ENCODE data around the gene IQGAP2. TPM values are rescaled to one million over a fixed set of nuclear protein-coding genes. Genes with fewer than 3 reads are reported as not detected.

Gene IQGAP2
- total and polyA plus RNA-seq, 2 of the 8 experiments (the other 6 are each of a cell fraction or from before 2014, with no cell fraction given) = 19.7 to 66.0 TPM

DNA sequence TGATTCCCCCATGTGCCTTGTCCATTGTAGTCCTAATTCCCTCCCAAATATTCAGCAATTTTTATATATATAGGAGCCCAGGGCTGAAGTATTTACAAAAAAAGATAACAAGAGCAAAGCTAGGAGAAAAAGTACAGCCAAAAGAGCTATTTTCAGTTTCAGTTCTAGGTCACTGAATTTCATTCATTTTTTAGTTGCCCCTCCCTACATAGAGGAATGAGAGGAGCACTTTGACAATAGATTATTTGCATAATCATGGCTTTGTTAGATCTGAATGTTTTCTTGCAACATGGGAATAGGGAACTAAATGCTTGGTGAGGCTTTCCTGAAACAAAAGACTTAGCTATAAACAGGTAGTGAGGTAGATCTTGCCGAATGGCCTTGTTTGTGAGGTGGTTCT is 235.4 kb downstream of the IQGAP2 start:
- no peak for TF ChIP-seq SP2 (IDR thresholded peaks at IDR 0.05; ENCODE audit: low read length)
- no peak for TF ChIP-seq TAF1 (IDR thresholded peaks at IDR 0.05; ENCODE audit: low read depth, low read length)
- TF ChIP-seq SIRT6 (IDR thresholded peaks at IDR 0.05; ENCODE audit: low read length) = no peak
- TF ChIP-seq SRF (IDR thresholded peaks at IDR 0.05; ENCODE audit: low read depth, low read length) = no peak
- no peak for TF ChIP-seq RNF2 (IDR thresholded peaks at IDR 0.05; ENCODE audit: borderline replicate concordance, low read depth, low read length, missing control alignments, poor library complexity, severe bottlenecking)
- TF ChIP-seq SIX5 (IDR thresholded peaks at IDR 0.05; ENCODE audit: low read depth, low read length) = no peak
- no peak for TF ChIP-seq CHD2 (IDR thresholded peaks at IDR 0.05; ENCODE audit: low read length)
- Histone ChIP-seq H4K5ac (ENCODE audit: insufficient read length, low read depth, low read length) (no peak overlapping the region), H2BK12ac (ENCODE audit: low read depth, low read length) (no peak overlapping the region), H3K4ac (replicated peaks; ENCODE audit: insufficient read length, low read depth, low read length) (no peak overlapping the region), H2BK20ac (ENCODE audit: low read length) (no peak overlapping the region), H3K27me3 (replicated peaks in 1 of 4; ENCODE audit: control insufficient read depth in 3 of 4, extremely low read depth in 1 of 4, insufficient read depth in 3 of 4, low read length in 3 of 4) (no peaks in the 10 kb centered on the region), H3K79me2 (ENCODE audit: control insufficient read depth in 1 of 2, insufficient read depth in 2 of 2, low read length in 2 of 2) (no peaks in the 10 kb centered on the region), H2BK120ac (replicated peaks; ENCODE audit: low read depth, low read length) (no peak overlapping the region), H2BK15ac (ENCODE audit: low read length) (no peak overlapping the region), H2BK5ac (ENCODE audit: low read depth, low read length) (no peak overlapping the region), H3K9me3 (ENCODE audit: insufficient read depth in 2 of 2, low read depth in 1 of 2, low read length in 1 of 2) (no peaks in the 10 kb centered on the region), H3K27ac (ENCODE audit: low read depth, low read length) (no peak overlapping the region), H3K4me2 (ENCODE audit: insufficient read depth in 1 of 2, low read depth in 2 of 2, low read length in 2 of 2) (no peak overlapping the region), H3K23ac (ENCODE audit: insufficient read length) (no peak overlapping the region), H3K23me2 (ENCODE audit: low read depth, low read length) (no peaks in the 10 kb centered on the region), H3K18ac (ENCODE audit: extremely low read depth, low read length) (no peak overlapping the region), H3K56ac (replicated peaks; ENCODE audit: insufficient read length, low read depth, low read length) (no peak overlapping the region), H2AFZ (ENCODE audit: low read length) (no peak overlapping the region), H2AK5ac (ENCODE audit: low read depth, low read length) (no peak overlapping the region), H3K79me1 (ENCODE audit: low read depth, low read length) (no peaks in the 10 kb centered on the region), H4K8ac (ENCODE audit: extremely low read depth, insufficient read depth, low read length) (no peak overlapping the region), H3K14ac (ENCODE audit: insufficient read length) (no peak overlapping the region), H4K20me1 (replicated peaks in 1 of 2; ENCODE audit: control insufficient read depth in 1 of 2, insufficient read depth in 2 of 2, low read length in 2 of 2) (no peaks in the 10 kb centered on the region), H3K4me3 (ENCODE audit: extremely low read depth in 1 of 4, insufficient read depth in 2 of 4, low read depth in 3 of 4, low read length in 4 of 4) (no peak overlapping the region), H3K36me3 (ENCODE audit: control insufficient read depth in 2 of 4, insufficient read depth in 4 of 4, low read length in 3 of 4) (peaks cover 0 to 3% (median 0%) of the 10 kb centered on the region in 4 experiments; a peak in 1 of 8 replicates), H4K91ac (replicated peaks; ENCODE audit: insufficient read length, low read length) (no peak overlapping the region), H3K9ac (replicated peaks in 1 of 4; ENCODE audit: extremely low read depth in 1 of 4, low read depth in 3 of 4, low read length in 3 of 4) (no peak overlapping the region), H3K4me1 (replicated peaks in 1 of 4; ENCODE audit: control insufficient read depth in 3 of 4, insufficient read depth in 4 of 4, low read length in 3 of 4) (peaks cover 0 to 4% (median 0%) of the 10 kb centered on the region in 4 experiments; a peak in 1 of 7 replicates)
- 100% methylated on average over 1 of the region's 1 CpG; no CpG with 5 or more reads in 1 of the 2 experiments for WGBS, 2 experiments (ENCODE audit: extremely low coverage in 1 of 2, insufficient coverage in 1 of 2, insufficient read length in 1 of 2, insufficient replicate concordance in 2 of 2, low coverage in 1 of 2, low lambda C conversion rate in 2 of 2, missing lambda C conversion rate in 1 of 2)
- no peak for DNase-seq (ENCODE audit: low read depth in 1 of 2, low spot score in 2 of 2)
- no peak for FAIRE-seq
- POLR2A ChIA-PET (ENCODE audit: partially characterized antibody) = no interaction called here
- CTCF ChIA-PET (ENCODE audit: partially characterized antibody) = interaction anchor here (0.8 to 3.0 kb wide), 4 partner anchors 23 to 235 kb away, joined by 3 to 21 read pairs (median 5); partner anchors contain the start of gene IQGAP2

All from H1 (cell line).